Inflammatory macrophage treated with lipopolysaccharide for 4 hours (primary cell): Measurements from ENCODE around the gene CCDC158.
A peak's percentile ranks its signal among the peaks of the same experiment; 100 is the strongest.
"Not testable (repeated sequence)": the region's sequence is repeated elsewhere in the genome, so short reads cannot be mapped to it uniquely, and the experiment has no call there.

Source experiments
- DNase-seq: peaks from one replicate; pipeline ENCODE4 v3.0.0-alpha.2; 2020

The CCDC158 gene

GRCh38 chr4:76429636-76430035 lies 8.7 kb upstream of the CCDC158 start:
- peak; percentile 26 for DNase-seq

DNA sequence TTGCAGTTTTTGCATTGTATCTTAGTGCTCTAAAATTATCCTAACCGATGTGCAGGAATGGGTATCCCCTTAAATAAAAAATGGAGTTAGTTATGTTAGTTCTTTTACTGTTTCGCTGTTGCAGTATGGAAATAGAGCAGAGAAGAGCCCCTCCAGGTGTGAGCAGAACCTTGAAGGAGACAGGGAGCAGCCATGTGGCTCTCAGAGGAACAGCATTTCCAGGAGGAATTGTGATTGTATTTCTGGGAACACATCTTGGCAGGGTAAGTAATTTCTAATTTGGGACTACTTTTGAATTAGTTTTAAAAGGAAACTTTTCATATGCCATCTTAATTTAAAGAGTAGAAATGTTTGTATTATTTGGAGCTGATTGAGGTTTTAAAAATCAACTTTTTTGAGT lies 5.3 kb upstream of the CCDC158 start:
- DNase-seq = no peak

DNA sequence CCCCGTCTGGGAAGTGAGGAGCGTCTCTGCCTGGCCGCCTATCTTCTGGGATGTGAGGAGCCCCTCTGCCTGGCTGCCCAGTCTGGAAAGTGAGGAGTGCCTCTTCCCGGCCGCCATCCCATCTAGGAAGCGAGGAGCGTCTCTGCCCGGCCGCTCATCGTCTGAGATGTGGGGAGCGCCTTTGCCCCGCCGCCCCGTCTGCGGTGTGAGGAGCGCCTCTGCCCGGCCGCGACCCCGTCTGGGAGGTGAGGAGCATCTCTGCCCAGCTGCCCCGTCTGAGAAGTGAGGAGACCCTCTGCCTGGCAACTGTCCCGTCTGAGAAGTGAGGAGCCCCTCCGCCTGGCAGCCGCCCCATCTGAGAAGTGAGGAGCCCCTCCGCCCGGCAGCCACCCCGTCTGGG lies 2.2 kb upstream of the CCDC158 start:
- DNase-seq = not testable (repeated sequence)

DNA sequence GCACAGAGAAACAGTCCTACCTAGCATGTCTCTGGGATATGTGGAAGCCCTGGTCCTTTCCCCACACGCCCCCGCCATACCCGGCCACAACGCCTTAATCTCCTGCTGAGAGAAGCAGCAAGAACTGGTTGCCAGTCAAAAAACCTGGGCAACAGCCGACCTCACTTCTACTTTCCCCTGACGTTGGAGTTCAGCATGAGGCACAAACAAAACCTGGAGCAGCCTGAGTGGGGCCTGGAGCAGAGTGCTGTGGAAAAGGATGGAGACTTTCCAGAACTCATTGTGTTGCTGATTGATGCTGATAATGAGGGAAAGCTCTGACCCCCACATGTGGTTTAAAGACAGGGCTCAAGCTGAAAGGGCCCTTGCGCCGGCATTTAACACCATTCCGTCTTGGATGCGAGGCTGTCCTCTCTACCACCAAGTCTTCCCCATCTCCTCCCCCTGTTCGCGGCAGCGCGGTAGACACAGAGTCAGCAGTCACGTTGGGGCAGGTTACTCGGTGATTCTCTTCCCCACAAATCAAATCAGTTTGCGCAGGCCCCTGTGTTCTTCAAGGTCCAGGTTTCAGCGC lies 666 bp downstream of the CCDC158 start:
- DNase-seq = no peak

DNA sequence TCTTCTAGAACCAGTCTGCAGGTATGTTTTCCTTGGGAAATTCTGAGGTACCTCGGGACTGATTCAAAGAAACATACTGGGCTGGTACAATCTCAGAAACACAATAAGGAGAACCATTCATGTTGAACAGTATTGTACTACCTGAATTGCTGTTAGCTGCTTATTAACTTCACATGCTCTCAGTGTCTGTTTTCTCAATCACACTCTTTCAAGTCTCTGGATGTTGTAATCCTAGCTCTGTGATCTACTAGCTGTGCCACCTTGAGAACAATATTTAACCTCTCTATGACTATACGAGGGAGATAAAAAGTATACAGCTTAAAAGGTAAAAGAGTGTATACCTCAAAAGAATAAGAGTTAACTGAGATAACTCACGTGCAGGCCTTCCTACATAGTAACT lies 10.3 kb downstream of the CCDC158 start:
- no peak for DNase-seq

- DNase-seq = peak; percentile 32
Observed at GRCh38 chr4:76407440-76408119, 13.4 kb downstream of the CCDC158 start.

DNA sequence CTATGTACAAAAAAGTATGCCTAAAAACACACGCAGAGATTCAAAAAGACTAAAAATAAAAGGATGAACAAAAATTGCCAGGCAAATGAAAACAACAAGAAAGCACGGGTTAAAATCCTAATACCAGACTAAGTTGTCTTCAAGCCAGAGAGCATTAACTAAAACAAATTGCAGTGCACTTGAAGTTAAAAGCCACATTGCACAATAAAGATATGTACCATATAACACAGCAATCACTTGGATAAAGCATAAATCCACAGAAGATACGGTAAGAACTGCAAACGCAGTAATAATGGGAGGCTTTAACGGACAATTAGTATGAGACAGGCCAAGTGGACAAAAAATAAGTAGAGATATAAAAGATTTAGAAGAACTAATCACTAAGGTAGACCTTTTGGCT lies 14.9 kb downstream of the CCDC158 start:
- DNase-seq = no peak

GRCh38 chr4:76401654-76402053 lies 19.3 kb downstream of the CCDC158 start:
- no peak for DNase-seq

DNA sequence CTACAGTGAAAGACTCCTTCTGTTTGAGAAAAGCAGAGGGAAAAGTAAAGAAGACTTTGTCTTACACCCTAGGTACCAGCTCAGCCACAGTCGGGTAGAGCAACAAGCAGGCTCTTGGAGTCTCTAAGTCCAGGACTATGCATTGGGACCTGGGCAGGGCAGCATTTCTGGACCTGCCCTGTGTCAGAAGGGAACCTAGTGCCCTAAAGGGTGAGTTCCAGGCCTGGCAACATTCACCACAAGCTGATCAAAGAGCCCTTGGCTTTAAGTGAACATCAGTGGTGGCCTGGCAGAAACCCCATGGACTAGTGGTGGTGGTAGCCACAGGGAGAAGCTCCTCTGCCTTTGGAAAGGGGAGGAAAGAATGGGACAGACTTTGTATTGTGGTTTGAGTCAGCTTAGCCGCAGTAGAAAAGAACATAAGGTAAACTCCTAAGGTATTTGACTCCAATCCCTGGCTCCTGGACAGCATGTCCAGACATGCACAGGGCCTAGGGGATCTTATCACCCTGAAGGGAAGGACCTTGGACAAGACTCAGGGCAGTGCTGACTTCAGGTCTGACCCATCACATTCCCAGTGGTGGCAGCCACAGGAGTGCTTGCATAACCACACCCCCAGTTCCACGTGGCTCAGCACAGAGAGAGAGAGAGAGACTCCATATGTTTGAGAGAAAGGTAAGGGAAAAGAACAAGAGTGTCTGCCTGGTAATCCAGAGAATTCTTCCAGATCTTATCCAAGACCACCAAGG lies 32.6 kb downstream of the CCDC158 start:
- no peak for DNase-seq

- DNase-seq = peak; percentile 63
Observed at GRCh38 chr4:76386566-76387305, 34.2 kb downstream of the CCDC158 start.

- no peak for DNase-seq
Observed at GRCh38 chr4:76385974-76386373, 35.0 kb downstream of the CCDC158 start.

DNA sequence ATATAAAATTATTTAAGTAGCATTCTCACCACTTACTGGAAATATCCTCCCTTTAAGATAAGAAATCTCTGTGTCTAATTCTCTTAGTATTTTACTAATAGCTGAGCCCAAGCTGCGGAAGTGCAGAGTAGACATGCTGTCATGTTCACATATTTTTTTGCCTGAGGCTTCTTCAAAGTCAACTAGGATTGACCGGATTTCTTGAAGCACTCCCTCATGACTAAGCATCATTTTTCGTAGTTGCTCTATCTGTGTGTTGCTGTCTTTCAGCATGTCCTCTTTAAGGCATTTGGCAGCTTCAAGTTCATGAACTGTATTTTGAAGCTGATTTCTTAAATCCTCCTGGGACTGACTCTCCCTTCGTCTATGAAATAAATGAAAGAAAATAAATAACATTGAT lies 36.9 kb downstream of the CCDC158 start:
- DNase-seq = no peak

- DNase-seq = no peak
Observed at GRCh38 chr4:76383001-76383400, 37.9 kb downstream of the CCDC158 start.

- peak; percentile 77 for DNase-seq
Observed at GRCh38 chr4:76381986-76382385, 39.0 kb downstream of the CCDC158 start.

DNA sequence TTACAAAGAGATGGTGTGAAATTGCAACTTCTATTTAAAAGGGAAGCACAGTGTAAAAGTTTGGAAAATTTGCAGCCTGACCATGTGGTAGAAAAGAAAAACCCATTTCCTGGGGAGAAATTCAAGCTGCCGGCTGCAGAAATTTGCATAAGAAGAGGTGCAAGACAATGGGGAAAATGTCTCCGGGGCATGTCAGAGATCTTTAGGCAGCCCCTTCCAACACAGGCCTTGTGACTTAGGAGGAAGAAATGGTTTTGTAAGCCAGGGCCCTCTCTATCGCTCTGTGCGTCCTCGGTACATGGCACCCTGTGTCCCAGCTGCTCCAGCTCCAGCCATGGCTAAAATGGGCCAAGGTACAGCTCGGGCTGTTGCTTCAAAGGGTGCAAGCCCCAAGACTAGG lies 40.4 kb downstream of the CCDC158 start:
- peak; percentile 32 for DNase-seq

- DNase-seq = peak; percentile 22
Observed at GRCh38 chr4:76377911-76378310, 43.0 kb downstream of the CCDC158 start.

- DNase-seq = no peak
Observed at GRCh38 chr4:76377481-76377901, 43.5 kb downstream of the CCDC158 start.

DNA sequence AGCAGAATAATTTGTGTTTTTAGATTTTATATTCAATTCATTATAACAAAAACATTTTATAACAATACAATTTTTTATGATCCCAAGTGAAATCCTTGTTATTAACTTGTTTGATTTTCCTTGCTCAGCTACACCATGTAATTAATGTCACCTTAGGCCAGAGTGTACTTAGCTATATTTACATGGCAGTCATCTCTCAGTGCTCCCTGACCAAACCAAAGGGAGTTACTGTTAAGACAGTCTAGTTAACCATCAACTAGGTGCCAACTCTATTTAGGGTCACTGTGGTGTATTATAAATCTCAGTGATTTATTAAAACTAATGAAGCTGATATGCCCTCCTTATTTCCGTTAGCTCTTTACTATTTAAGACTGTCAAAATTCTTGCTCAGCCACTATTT lies 44.4 kb downstream of the CCDC158 start:
- no peak for DNase-seq

- no peak for DNase-seq
Observed at GRCh38 chr4:76375703-76376102, 45.2 kb downstream of the CCDC158 start.

- DNase-seq = no peak
Observed at GRCh38 chr4:76374798-76375197, 46.1 kb downstream of the CCDC158 start.

DNA sequence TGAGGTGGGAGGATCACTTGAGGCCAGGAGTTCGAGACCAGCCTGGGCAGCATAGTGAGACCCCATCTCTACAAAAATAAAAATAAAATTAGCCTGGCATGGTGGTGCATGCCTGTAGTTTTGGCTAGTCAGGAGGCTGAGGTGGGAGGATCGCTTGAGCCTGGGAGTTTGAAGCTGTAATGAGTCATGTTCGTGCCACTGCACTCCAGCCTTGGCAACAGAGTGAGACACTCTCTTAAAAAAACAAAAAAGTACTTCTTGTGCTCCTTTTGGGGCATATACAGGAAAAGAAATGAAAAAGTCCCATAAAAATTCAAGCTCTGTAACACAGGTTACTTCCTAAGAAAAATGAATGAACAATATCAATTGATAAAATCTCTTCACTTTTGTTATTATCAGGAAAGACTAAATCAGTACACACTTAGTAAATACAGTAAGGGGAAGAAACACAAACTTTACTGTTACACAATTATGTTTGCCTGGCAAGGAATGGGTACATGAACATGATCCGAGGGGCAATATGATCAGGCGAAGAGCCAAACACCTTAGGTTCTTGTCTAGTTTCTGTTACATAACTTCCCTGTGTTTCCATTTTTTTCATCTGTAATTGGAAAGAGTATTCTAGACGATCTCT lies 46.9 kb downstream of the CCDC158 start:
- DNase-seq = no peak

GRCh38 chr4:76366737-76367136 lies 54.2 kb downstream of the CCDC158 start:
- DNase-seq = no peak

GRCh38 chr4:76365636-76366035 lies 55.3 kb downstream of the CCDC158 start:
- DNase-seq = no peak
